C4-2B (cell line): ENCODE data around the gene NTRK3.

Experiments used
- ZFX ChIP-seq: fragments of 450-650 bp; IDR thresholded peaks from 2 replicates; pipeline ENCODE4 v1.6.1; 2017
- TF ChIP-seq, protein P1 (sequence below): fragments of 450-650 bp; conservative IDR thresholded peaks from 2 replicates; pipeline ENCODE4 v1.5.1; 2017; ENCODE audit warnings: mild to moderate bottlenecking

DNA sequence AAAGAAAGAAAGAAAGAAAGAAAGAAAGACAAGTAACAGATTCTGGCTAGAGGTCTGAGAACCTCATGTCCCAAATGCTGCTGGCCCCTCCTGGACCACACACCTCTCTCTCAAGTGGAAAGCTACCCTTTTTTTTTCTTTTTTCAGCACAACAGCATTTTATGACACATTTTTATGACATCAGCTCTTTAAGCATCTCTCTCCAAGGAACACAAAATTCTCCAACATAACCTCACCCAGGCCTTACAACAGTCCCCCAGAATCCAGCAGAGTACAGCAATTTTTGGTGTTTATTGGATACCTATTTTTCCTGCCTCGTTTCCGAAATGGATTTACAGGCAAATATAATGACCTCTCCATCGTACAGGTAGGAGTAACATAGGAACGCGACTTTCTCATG lies 11.2 kb upstream of the NTRK3 start:
- TF ChIP-seq, protein P1, sequence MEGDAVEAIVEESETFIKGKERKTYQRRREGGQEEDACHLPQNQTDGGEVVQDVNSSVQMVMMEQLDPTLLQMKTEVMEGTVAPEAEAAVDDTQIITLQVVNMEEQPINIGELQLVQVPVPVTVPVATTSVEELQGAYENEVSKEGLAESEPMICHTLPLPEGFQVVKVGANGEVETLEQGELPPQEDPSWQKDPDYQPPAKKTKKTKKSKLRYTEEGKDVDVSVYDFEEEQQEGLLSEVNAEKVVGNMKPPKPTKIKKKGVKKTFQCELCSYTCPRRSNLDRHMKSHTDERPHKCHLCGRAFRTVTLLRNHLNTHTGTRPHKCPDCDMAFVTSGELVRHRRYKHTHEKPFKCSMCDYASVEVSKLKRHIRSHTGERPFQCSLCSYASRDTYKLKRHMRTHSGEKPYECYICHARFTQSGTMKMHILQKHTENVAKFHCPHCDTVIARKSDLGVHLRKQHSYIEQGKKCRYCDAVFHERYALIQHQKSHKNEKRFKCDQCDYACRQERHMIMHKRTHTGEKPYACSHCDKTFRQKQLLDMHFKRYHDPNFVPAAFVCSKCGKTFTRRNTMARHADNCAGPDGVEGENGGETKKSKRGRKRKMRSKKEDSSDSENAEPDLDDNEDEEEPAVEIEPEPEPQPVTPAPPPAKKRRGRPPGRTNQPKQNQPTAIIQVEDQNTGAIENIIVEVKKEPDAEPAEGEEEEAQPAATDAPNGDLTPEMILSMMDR: no peak
- no peak for TF ChIP-seq ZFX
